ENCODE data around the gene DDAH2. TPM values are rescaled to one million over a fixed set of nuclear protein-coding genes. Genes with fewer than 3 reads are reported as not detected.
A peak's percentile ranks its signal among the peaks of the same experiment; 100 is the strongest.

The DDAH2 gene
- total RNA-seq, 1 experiment from 2014 or later, result 43.4 TPM

GRCh38 chr6:31712296-31712695, 16.8 kb downstream of the DDAH2 start:
- no peaks in the 10 kb centered on the region for H3K9me2 ChIP-seq (ENCODE audit: insufficient read depth)
- CTCF ChIA-PET, result interaction anchor here (1.0 to 1.5 kb wide), 4 partner anchors 9 to 118 kb away, joined by 3 to 4 read pairs (median 3); partner anchors contain the start of genes ABHD16A and CLIC1
- ATAC-seq (peak; percentile 70), DNase-seq (ENCODE audit: low read depth, low spot score) (no peak)
- no peaks in the 10 kb centered on the region for H3K79me2 ChIP-seq (ENCODE audit: insufficient read depth, low read length)
- H3K9me3 ChIP-seq (ENCODE audit: control insufficient read depth in 1 of 2, insufficient read depth in 1 of 2, low read depth in 1 of 2, low read length in 2 of 2), result no peaks in the 10 kb centered on the region
- no peak overlapping the region for H3K9ac ChIP-seq (ENCODE audit: low read length)
- H2AFZ ChIP-seq (ENCODE audit: low read depth, low read length, poor library complexity, severe bottlenecking), result no peak overlapping the region
- no peaks in the 10 kb centered on the region for H3K36me3 ChIP-seq (ENCODE audit: control insufficient read depth in 1 of 2, insufficient read depth in 2 of 2, low read length in 2 of 2)
- H3K27ac ChIP-seq (ENCODE audit: low read depth, low read length), result no peak overlapping the region
- H3K4me2 ChIP-seq (ENCODE audit: low read length), result no peak overlapping the region
- intact Hi-C loops (cut with micrococcal nuclease), result no loop called here
- H4K20me1 ChIP-seq (ENCODE audit: insufficient read depth), result no peaks in the 10 kb centered on the region
- H3K4me1 ChIP-seq (ENCODE audit: control insufficient read depth in 1 of 2, insufficient read depth in 2 of 2, low read length in 2 of 2), result peaks cover 16 to 27% of the 10 kb centered on the region in 2 experiments; a peak in 3 of 4 replicates
- POLR2A ChIA-PET, result interaction anchor here (1.1 kb wide), 1 partner anchor 115 kb away, joined by 3 read pairs; the partner anchor contains the start of gene HSPA1B
- TF ChIP-seq POLR2A (IDR thresholded peaks at IDR 0.05; ENCODE audit: borderline replicate concordance, extremely low read depth, insufficient read depth, insufficient read length), result no peak
- no peak for TF ChIP-seq YY1 (IDR thresholded peaks at IDR 0.05; ENCODE audit: extremely low read depth, insufficient replicate concordance, low read depth, low read length)
- TF ChIP-seq CTCF (IDR thresholded peaks at IDR 0.05 in 2 of 3, conservative IDR thresholded peaks at IDR 0.05 in 1 of 3; ENCODE audit: borderline replicate concordance in 1 of 3, insufficient read depth in 1 of 3, low read depth in 2 of 3, low read length in 2 of 3), result peak in 2 of 3 experiments; percentile 22 to 38; a peak in 4 of 6 replicates
- TF ChIP-seq MAX (IDR thresholded peaks at IDR 0.05), result no peak
- TF ChIP-seq ZFX (IDR thresholded peaks at IDR 0.05), result no peak
- no peak for TF ChIP-seq REST (IDR thresholded peaks at IDR 0.05; ENCODE audit: low read depth)
- TF ChIP-seq EGR1 (IDR thresholded peaks at IDR 0.05; ENCODE audit: low read depth), result no peak
- TF ChIP-seq ZBTB33 (IDR thresholded peaks at IDR 0.05; ENCODE audit: extremely low read depth, insufficient replicate concordance, low read length), result no peak
- peak; percentile 60 for TF ChIP-seq RAD21 (IDR thresholded peaks at IDR 0.05; ENCODE audit: low read depth)
- TF ChIP-seq SRF (IDR thresholded peaks at IDR 0.05; ENCODE audit: low read depth), result no peak
- TF ChIP-seq CEBPB (IDR thresholded peaks at IDR 0.05; ENCODE audit: low read depth), result no peak
- TF ChIP-seq FOSL1 (IDR thresholded peaks at IDR 0.05; ENCODE audit: low read depth), result no peak
- no peak for TF ChIP-seq TCF7L2 (IDR thresholded peaks at IDR 0.05; ENCODE audit: borderline replicate concordance, extremely low read depth, insufficient read depth, insufficient read length)
- no peak for TF ChIP-seq ATF3 (IDR thresholded peaks at IDR 0.05)
- RAD21 ChIA-PET (ENCODE audit: low non-redundant PET in 1 of 2, low total read pairs in 2 of 2, uncharacterized antibody in 2 of 2, unreplicated experiment in 2 of 2), result no interaction called here
- BruUV-seq (replicated peaks), result no TSS peak
- H3K27me3 ChIP-seq (ENCODE audit: insufficient read depth, low read length), result no peaks in the 10 kb centered on the region
- no peak overlapping the region for H3K4me3 ChIP-seq (replicated peaks in 1 of 2; ENCODE audit: low read depth in 1 of 2, low read length in 2 of 2)
